Activated T-cell treated with anti-CD3 and anti-CD28 coated beads for 1 hour (primary cell): ENCODE data around the gene GSTA4.
A peak's percentile ranks its signal among the peaks of the same experiment; 100 is the strongest.
"Not testable (repeated sequence)": the region's sequence is repeated elsewhere in the genome, so short reads cannot be mapped to it uniquely, and the experiment has no call there.

ENCODE experiments used
- DNase-seq: peaks from one replicate; pipeline ENCODE4 v3.0.0-alpha.2; 2020; ENCODE audit warnings: low read depth

GSTA4 gene

DNA sequence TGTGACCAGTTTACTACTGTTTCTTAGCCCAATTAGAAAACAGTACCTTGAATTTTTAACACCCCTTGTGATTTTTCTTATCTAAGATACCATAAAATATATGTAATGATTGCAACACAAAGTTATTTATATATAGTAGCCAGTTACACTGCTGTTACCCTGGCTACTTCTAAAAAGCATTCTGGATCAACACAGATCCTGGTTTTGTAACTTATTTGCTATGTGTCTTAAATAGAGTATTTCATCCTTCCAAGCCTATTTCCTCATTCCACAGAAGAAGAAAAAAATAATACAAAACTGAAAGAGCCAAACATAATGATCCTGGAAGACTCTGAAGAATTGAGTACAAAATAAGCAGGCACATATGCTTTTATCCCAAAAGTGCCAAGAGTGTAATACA, 19.0 kb upstream of the GSTA4 start:
- no peak for DNase-seq

DNA sequence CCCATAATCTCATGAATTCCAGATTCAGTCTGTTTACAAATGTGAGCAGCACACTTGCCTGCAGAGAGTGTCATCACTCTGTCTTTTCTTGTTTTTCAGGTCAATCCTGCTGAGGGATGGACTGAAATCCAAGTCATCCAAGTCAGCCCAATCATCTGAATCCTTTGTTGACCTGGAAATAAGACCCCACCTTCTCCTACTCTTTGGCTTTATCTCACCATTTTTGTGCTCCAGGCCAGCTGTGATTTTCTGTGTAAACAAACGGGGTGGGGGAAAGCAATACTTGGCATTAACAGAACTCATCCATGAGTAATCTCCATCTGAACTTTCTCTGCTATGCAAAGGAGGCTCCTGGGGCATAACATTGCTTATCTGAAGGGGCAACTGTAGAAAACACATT, 16.9 kb upstream of the GSTA4 start:
- no peak for DNase-seq

DNA sequence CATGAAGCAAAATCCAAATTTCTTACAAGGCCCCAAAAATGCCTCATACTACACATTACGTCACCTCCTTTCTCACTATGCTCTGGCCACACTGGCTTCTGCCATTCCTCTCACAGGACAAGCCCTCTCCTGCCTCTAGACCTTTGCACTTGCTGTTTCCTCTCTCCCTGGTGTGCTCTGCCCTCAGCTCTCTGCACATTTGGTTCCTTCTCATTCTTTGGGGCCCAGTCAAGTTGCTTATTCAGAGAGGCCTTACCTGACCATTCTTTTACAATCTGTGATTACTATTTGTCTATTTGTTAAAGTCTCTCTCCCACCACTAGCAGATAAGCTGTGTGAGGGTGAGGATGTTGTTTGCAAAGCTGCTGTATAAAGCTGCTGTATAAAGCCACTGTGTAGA, 15.4 kb upstream of the GSTA4 start:
- no peak for DNase-seq

DNA sequence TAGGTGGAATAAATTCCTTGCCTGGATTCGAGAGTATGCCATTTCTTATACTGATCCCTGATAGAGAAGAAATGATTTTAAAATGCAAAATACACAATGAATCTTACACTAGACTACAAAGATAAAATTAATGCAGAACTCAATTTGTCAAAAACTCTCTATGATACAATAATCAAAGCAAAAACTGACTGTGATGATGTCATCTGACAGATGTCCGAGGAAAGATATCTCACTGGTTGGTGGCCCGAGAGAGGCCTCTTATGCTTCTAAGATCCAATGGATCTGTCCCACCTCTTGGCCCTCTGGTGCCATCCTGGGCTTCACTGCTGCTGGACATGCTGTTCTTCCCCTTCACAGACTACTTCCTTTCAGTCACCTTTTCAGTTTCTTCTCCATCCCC, 14.4 kb upstream of the GSTA4 start:
- DNase-seq = no peak

DNA sequence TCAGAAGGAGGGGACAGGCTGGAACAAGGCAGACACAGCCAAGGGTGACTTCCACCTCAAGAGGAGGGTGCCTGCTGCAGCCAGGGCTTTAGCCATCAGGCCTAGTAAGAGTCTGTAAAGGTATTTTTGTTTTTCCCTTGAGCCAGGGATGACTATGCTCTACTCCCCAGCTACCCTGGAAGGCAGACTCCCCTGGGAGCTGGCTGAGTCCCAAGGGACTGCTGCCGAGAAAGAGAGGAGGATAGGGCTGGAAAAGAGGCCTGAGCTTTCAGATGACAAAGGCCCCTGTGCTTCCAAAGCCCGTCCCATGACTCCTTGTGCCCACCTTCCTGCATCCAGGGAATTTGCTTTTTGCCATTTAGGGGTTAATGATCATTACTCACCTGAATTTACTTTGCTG, 14.0 kb upstream of the GSTA4 start:
- no peak for DNase-seq

DNA sequence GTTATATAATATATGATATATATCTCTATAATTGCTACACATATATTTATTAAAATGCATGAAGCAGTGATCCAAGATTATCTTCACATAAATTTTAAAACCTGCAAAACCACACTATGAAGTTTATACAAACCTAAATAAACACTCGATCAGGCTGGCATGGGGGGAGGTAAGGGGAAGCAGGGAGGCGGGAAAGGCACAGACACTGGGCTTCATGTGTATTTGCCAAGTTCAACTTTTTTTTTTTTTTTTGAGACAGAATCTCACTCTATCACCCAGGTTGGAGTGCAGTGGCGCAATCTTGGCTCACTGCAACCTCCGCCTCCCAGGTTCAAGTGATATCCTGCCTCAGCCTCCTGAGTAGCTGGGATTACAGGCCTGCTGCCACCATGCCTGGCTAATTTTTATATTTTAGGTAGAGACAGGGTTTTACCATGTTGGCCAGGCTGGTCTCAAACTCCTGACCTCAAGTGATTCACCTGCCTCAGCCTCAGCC, 13.2 kb upstream of the GSTA4 start:
- DNase-seq = not testable (repeated sequence)

DNA sequence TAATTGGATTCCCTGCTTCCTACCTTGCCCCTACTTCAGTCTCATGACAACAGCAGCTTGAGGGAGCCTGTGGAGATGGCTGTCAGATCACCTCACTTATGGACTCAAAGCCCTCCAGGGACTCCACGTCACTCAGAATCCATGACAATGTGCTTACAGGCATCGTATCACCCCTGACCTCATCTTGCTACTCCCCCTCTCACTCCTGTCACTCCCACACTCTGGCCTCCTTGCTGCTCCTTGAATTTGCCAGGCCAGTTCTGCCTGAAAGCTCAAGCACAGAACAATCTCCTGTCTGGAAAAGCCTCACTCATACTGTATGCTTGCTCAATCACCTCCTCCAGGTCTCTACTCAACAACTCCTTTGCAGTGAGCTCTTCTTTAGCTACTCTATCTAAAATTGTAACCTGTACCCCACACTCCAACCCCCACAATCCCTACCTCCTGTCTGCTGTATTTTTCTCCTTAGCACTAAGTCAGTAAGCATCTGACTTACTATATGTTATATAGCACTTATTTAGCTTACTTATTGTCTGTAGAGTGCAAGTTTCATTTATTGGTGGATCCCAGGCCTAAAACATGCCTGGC, 10.7 kb upstream of the GSTA4 start:
- DNase-seq = no peak

DNA sequence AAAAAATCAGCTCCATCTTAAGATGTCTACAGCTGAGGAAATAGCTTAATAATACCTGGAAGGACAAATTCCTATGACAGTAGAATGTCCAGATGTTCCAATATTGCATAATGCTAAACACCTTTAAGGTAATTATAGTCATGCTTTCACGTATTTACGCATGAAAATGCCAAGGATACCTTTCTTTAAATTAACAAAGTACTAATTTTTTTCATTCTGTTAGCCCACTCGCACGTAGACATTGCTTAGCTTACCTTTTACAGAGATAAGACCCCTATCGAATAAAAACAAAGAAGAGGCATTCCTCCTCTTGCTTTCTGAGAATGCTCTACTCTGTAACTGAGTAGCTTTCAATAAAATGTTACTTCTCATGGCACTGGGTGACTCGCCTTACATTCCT, 4.4 kb upstream of the GSTA4 start:
- no peak for DNase-seq

DNA sequence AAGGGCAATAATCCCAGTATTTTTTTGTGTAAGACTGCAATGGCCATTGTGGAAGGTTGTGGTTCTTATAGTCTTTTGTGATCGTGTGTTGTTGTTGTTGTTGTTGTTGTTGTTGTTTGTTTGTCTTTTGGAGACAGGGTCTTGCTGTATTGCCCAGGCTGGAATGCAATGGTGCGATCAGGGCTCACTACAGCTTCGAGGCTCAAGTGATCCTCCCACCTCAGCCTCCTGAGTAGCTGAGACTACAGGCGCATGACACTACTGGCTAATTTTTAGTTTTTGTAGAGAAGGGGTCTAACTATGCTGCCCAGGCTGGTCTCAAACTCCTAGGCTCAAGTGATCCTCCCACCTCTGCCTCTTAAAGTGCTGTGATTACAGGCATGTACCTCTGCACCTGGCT, 3.5 kb upstream of the GSTA4 start:
- no peak for DNase-seq

DNA sequence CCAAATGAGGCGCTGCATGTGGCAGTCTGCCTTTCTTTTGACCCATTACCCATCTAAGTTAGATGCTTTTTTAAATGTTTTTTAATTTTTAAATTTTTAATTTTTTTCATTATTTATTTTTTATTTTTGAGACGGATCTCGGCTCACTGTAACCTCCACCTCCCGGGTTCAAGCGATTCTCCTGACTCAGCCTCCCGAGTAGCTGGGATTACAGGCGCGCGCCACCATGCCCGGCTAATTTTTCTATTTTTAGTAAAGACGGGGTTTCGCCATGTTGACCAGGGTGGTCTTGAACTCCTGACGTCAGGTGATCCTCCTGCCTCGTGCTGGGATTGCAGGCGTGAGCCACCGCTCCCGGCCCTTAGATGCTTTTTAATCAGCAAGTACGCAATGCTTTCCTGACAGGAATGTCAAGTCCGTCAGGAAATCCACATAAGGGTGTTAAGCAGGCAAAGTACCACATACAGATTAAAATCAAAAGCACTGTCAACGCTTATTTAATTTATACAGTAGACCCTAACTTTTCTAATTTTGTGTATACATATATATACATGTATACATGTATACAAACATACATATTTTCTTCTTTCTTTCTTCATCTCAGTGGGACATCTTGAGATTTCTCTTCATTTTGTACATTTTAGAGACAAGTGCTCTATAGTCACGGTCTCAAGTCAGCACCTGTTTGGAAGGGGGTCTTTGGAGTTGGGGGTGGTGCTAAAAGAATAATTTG, 995 bp upstream of the GSTA4 start:
- peak; percentile 20 for DNase-seq

DNA sequence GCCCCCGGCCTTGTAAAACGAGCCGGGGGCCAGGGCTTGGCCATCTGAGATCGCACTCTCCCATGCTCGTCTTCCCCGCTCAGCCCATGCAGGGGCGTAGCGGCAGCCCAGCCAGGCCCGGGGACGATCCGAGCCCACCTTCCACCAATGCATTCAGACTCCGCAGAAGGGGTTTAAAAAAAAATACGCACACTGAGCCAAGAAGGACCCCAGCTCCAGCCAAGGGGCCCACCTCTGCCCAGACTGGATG, 320 bp downstream of the GSTA4 start:
- DNase-seq = peak; percentile 6

DNA sequence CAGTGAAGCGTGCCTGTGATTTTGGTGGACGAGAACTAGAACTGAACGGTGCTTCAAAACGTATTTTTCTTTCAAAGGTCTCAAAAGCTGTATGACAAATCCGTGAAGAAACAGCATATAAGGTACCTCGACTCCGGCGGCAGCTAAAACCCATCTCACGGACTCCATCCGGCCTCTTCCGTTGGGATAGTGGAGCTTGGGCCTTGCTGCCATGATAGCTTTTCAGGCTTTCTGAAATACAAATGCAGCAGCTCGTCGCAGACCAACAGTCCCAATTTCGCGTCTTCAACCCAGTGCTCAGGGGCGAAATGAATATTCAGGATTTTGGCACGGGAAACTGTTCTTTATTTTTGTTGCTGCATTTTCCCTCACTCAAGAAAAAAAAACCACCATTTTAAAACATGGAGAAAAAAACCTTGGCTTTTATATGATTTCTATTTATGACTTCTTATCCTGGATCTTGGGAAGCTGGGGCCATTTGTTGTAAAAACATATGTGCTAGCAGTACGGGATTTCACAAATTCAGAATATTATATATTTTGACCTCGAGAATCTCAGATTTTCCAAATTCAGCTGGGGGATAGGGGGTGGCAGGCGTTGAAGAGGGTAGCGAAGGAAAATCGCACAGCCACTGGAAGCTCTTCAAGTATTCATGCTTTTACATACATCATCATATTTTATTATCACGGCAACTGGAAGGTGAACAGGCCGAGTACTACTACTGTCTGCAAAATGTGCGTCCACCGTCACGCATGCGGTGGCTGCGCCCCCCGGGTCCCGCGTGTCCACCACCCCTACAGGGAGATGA, 849 bp downstream of the GSTA4 start:
- DNase-seq = no peak

DNA sequence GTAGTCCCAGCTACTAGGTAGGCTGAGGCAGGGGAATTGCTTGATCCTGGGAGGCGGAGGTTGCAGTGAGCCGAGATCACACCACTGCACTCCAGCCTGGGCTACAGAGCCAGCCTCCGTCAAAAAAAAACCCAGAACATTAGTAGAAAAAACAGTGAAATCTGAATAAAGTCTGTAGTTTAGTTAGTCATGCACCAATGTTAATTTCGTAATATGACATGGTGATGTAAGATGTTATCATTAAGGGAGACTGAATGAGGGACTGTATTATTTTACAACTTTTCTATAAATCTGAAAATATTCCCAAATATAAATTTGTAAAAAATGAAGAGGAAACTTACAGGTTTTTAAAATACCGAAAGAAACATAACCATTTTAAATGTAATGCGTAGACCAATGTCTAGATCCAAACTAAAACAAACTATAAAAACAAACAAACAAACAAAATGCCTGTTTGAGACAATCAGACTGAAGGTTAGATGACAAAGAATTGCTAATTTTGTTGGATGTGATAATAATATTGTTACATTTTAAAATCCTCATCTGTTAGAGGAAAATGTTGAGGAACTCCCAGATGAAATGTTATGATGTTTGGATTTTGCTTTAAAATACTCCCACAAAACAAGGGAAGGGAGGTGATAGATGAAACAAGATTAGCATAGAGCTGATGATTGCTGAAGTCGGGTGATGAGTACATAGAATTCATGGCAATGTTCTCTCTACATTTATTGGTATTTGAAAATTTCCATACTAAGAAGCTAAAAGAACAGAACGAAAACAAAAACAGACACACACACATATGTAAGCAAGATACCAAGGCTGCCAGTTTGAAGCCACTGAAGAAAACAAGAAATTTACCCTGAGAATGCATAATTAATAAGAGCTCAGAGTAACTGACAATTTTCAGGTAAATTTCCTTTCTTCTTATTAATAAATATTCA, 1.8 kb downstream of the GSTA4 start:
- DNase-seq = no peak

DNA sequence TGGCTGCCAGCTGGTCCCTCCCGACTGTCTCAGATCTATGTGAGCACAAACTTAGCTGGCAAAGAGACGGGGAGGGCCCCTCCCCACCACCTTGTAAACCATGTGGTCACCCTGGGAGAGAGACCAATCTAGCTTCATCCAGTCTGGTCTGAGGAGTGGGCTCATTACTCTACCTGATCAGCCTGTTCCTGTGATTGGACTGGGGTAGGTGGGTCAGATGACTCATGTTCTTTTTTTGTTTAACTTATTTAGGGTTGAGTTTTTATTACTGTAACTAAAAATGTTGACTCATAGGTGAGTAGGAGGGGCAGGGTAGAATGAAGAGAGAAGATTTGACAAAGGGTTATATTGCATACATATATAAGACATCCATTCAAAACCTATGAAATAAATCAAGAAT, 4.7 kb downstream of the GSTA4 start:
- no peak for DNase-seq

DNA sequence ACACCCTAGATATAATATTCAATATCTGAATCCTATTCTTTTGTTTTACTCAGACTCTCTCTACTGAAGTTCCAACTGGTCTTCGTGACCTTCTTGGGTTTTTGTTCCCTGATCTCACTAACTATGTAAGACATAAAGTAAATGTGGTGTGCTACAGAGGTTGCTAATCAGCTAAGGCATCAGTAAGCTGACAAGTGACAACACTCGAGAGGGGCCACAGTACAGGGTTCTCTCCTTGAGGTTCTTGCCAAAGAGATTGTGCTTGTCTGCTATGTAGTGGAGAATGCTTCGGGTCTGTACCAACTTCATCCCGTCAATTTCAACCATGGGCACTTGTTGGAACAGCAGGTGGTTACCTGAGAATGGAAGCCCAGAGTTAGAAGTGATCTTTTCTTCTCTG, 9.9 kb downstream of the GSTA4 start:
- no peak for DNase-seq

DNA sequence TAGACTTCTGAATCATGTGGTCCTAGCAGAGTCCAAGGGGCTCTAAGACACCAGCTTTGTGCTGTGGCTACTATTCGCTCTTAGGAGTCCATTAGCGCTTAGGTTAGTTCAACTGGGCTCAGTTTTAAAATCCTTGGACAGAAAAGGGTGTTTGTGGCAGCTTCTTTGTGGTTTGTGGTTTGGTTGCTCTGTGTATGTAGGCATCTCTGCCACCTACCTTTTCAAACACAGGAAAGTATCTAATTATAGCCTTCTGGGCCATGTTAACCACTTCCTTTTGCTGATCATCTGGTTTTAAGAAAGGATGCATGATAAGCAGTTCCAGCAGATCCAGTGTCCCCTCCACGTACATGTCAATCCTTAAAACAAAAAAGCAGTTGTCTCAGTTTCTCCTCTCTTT, 10.8 kb downstream of the GSTA4 start:
- no peak for DNase-seq

DNA sequence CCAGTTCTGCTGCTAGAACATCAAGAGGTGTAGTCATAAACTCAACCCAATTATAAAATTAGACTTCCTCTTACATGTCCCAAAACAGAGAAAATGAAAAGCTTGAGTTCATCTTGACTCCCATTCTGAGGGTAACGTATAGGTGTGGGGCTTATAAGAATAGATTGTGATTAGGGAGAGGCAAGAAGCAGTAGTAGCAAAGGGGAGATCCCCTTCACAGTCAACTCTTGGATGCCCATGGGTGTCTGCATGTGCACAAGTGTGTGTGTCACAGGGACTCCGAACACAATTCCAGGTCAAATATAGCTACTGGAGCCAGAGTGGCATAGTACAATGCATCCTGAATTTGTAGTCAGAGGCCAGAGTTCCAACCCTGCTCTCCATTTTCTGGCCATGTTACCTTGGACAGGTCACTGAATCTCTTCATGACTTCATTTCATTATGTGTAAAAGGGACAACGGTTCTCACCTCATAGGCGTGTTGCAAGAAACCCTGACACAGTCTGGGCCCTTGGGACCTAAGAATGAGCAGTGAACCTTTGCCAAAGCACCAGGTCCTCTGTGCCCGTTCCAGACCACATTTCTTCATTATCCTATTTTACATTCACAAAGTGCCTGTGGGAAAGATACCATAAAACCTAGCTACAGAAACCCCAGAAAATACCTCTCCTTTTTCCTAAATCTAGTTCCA, 11.8 kb downstream of the GSTA4 start:
- DNase-seq = no peak

DNA sequence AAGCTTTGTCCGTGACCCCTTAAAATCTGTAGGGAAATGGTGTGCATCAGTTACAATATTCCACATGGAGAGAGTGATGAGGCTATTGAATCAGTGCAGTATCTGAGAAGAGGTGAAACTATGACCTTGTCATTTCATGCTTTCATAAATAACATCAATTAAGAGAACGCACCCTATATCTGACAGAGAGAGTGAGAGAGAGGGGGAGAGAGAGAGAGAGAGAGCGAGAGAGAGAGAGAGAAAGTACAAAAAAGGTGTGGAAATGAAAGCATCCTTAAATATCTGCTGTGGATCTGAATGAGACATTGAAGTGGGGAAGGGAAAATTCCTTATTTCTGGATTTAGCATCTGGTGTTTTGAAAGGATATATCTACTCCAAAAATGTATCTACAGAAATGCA, 12.4 kb downstream of the GSTA4 start:
- no peak for DNase-seq

DNA sequence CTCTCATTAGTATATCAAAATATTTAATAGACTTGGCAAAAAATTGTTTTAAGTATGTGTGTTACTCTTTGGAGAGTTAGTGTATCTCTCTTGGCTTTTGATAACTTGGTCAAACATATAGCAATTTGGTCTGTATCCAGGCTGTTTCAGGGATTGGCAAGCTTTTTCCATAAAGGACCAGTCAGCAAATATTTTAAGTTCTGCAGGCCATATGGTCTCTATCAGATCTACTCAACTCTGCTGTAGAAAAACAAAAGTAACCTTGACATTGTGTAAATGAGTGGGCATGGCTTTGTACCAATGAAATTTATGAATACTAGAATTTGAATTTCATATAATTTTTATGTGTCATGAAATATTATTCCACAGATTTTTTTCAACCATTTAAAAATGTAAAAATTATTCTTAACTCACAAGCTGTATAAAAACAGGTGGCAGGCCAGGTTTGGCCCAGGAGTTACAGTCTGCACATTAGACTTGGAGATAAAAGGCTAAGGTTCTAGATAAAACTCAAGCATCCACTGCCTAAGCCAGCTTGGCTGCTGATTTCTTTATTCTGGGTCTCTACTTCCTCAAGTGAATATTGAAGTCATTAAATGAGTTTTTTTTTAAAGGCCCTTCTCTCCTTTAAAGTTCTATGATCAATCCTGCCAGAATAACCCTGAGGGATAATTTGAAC, 13.7 kb downstream of the GSTA4 start:
- DNase-seq = no peak

DNA sequence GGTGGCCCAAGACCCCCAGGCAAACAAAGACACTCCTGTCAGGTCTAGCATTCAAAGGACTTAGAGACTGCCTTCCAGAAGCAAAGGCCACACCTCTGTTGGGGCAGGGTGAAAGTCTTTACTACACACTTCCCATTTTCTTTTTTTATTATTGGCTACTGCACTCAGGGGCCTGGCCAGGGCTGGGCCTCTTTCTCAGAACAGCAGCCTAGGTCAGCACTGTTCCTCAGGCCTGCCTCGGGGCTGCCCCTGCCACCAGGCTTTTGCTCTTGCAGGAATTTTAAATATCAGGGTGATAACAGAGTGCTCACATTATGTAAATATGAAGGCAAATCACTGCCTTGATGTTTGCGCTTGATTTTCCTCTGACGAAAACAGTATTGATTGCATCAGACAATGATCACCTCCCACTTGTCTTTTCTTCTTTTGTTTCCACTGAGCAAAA, 18.5 kb downstream of the GSTA4 start:
- DNase-seq = no peak

DNA sequence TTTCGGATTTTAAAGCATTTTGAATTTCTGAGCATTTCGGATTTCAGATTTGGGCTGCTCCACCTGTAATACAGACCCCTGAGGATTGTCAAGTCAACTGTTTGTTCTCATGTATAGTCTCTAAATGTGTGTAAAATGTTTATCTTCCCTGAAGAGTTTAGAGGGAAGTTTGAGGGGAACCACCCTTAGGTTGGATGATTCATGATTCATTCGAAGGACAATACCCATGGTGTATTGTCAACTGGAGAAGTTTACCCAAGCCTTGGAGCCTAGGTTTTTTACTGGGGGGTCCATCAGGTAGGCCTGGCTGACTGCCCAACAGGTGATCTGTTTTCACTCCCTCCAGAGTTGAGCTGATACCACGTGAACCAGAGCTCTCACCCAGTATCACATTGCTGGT, 18.9 kb downstream of the GSTA4 start:
- DNase-seq = no peak
